VCaP (cell line): ENCODE data around the gene A3GALT2.

ENCODE experiments used
- H3K27ac ChIP-seq: fragments of 450-650 bp; 2 replicates; pipeline ENCODE4 v1.5.1; 2017
- CTCF ChIP-seq: fragments of 450-650 bp; conservative IDR thresholded peaks from 2 replicates; pipeline ENCODE4 v1.5.1; 2017; ENCODE audit warnings: mild to moderate bottlenecking, moderate library complexity

Gene A3GALT2

GRCh38 chr1:33288976-33289857 is 31.7 kb downstream of the A3GALT2 start:
- no peak overlapping the region for H3K27ac ChIP-seq
- no peak for TF ChIP-seq CTCF

- no peak overlapping the region for H3K27ac ChIP-seq
- TF ChIP-seq CTCF = no peak
Observed at GRCh38 chr1:33287317-33287716, 33.6 kb downstream of the A3GALT2 start.

GRCh38 chr1:33286451-33287185 is 34.3 kb downstream of the A3GALT2 start:
- H3K27ac ChIP-seq = no peak overlapping the region
- TF ChIP-seq CTCF = no peak

GRCh38 chr1:33284049-33284448 is 36.8 kb downstream of the A3GALT2 start:
- H3K27ac ChIP-seq = no peak overlapping the region
- TF ChIP-seq CTCF = no peak

GRCh38 chr1:33282791-33283190 is 38.1 kb downstream of the A3GALT2 start:
- TF ChIP-seq CTCF = no peak

GRCh38 chr1:33281554-33282303 is 39.2 kb downstream of the A3GALT2 start:
- TF ChIP-seq CTCF = no peak
- H3K27ac ChIP-seq = no peak overlapping the region

More at GRCh38 chr1:33282791-33283190, 38.1 kb downstream of the A3GALT2 start:
- no peak overlapping the region for H3K27ac ChIP-seq

- TF ChIP-seq CTCF = no peak
Observed at GRCh38 chr1:33280091-33280661, 40.7 kb downstream of the A3GALT2 start.

More at GRCh38 chr1:33280091-33280661, 40.7 kb downstream of the A3GALT2 start:
- H3K27ac ChIP-seq = no peak overlapping the region
